Hindlimb muscle (tissue), 1 donor: ENCODE measurements around the gene CHD2. TPM values are rescaled to one million over a fixed set of nuclear protein-coding genes. Genes with fewer than 3 reads are reported as not detected.
"Not testable (repeated sequence)": the region's sequence is repeated elsewhere in the genome, so short reads cannot be mapped to it uniquely, and the experiment has no call there.

ENCODE experiments used
- DNase-seq: peaks from one replicate; pipeline ENCODE4 v3.0.0-alpha.2; 2013
- polyA plus RNA-seq: library from polyadenylated mRNA; unstranded; fragments of 120-200 nt; gene quantifications from one replicate; pipeline ENCODE4 v1.2.1, GENCODE V29; 2013; ENCODE audit not compliant: insufficient read length

CHD2 gene
- polyA plus RNA-seq, 1 donor, result 57.9 TPM

- no peak for DNase-seq
These were observed 137.9 kb downstream of the CHD2 start for GRCh38 chr15:93037820-93038705.

GRCh38 chr15:93039562-93040287 lies 139.6 kb downstream of the CHD2 start:
- DNase-seq, result not testable (repeated sequence)

- DNase-seq, result no peak
These were observed 140.4 kb downstream of the CHD2 start for GRCh38 chr15:93040288-93041158.

- DNase-seq, result no peak
These were observed 141.0 kb downstream of the CHD2 start for GRCh38 chr15:93041159-93041547.

GRCh38 chr15:93042211-93042610 lies 142.1 kb downstream of the CHD2 start:
- no peak for DNase-seq

- DNase-seq, result no peak
These were observed 142.7 kb downstream of the CHD2 start for GRCh38 chr15:93042691-93043378.

- DNase-seq, result no peak
These were observed 143.6 kb downstream of the CHD2 start for GRCh38 chr15:93043621-93044300.

- DNase-seq, result no peak
These were observed 144.4 kb downstream of the CHD2 start for GRCh38 chr15:93044301-93045190.

- DNase-seq, result no peak
These were observed 145.2 kb downstream of the CHD2 start for GRCh38 chr15:93045191-93045785.

- DNase-seq, result no peak
These were observed 146.0 kb downstream of the CHD2 start for GRCh38 chr15:93046120-93046519.

GRCh38 chr15:93046721-93047120 lies 146.6 kb downstream of the CHD2 start:
- DNase-seq, result no peak

GRCh38 chr15:93047621-93048425 lies 147.7 kb downstream of the CHD2 start:
- no peak for DNase-seq

GRCh38 chr15:93048426-93048721 lies 148.2 kb downstream of the CHD2 start:
- no peak for DNase-seq

- DNase-seq, result no peak
These were observed 148.6 kb downstream of the CHD2 start for GRCh38 chr15:93048759-93049161.

- no peak for DNase-seq
These were observed 149.1 kb downstream of the CHD2 start for GRCh38 chr15:93049233-93049632.

- no peak for DNase-seq
These were observed 149.9 kb downstream of the CHD2 start for GRCh38 chr15:93049914-93050578.

GRCh38 chr15:93050648-93051047 lies 150.5 kb downstream of the CHD2 start:
- DNase-seq, result no peak

- no peak for DNase-seq
These were observed 151.3 kb downstream of the CHD2 start for GRCh38 chr15:93051236-93052089.
